ENCODE measurements around the gene LRRC8D. TPM values are rescaled to one million over a fixed set of nuclear protein-coding genes. Genes with fewer than 3 reads are reported as not detected.

LRRC8D gene
- total RNA-seq, 1 donor from 2014 or later = 4.4 TPM

DNA sequence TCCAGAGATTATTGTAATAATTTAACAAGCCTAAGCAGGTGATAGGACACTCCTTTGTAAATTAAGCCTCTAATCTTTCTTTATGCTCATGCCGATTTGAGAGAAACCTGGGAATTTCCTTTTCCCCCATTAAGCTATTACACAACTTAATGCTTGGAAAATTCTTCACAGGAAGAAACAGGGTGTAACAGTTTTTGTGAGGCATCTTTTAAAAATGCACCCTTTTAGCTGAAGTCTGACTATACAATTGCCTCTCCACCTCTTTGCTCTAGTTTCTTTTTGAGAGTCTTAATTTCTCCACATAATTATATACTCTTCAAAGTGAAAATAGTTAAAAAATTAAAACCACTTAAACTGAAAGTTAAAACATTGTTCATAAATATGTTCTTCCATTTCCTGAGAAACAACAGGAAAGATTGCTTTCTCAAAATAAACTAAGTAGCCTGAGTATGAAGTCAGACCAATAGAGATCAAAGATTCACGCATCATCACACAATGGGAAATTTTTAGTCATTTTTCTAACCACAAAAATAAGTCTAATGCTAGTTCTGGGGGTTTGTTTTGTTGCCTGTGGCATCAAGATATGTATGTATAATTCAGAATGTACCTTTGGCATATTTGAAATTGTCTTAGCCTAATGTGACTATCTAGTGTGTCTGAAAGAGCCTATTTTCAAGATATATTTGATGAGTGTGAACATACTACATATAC, 34.7 kb downstream of the LRRC8D start:
- intact Hi-C loops (cut with DNase I) = no loop called here
- Histone ChIP-seq H3K9me3 (no peaks in the 10 kb centered on the region), H3K36me3 (no peaks in the 10 kb centered on the region), H3K27ac (no peak overlapping the region), H3K4me3 (no peak overlapping the region), H3K27me3 (no peaks in the 10 kb centered on the region), H3K4me1 (no peaks in the 10 kb centered on the region)
- DNase-seq (ENCODE audit: extremely low spot score in 2 of 2) = no peak
- no peak for TF ChIP-seq POLR2A (IDR thresholded peaks at IDR 0.05)
- no peak for TF ChIP-seq POLR2AphosphoS5 (IDR thresholded peaks at IDR 0.05; ENCODE audit: insufficient read depth in 1 of 2, low read depth in 1 of 2)
- TF ChIP-seq CTCF (IDR thresholded peaks at IDR 0.05) = no peak

GRCh38 chr1:89863165-89863830, 42.5 kb downstream of the LRRC8D start:
- Histone ChIP-seq H3K27me3 (no peaks in the 10 kb centered on the region), H3K36me3 (no peaks in the 10 kb centered on the region), H3K27ac (no peak overlapping the region), H3K4me1 (no peaks in the 10 kb centered on the region), H3K9me3 (no peaks in the 10 kb centered on the region), H3K4me3 (no peak overlapping the region)
- TF ChIP-seq POLR2AphosphoS5 (IDR thresholded peaks at IDR 0.05; ENCODE audit: insufficient read depth in 1 of 2, low read depth in 1 of 2) (no peak), CTCF (IDR thresholded peaks at IDR 0.05) (no peak), POLR2A (IDR thresholded peaks at IDR 0.05) (no peak)
- no peak for DNase-seq (ENCODE audit: extremely low spot score in 2 of 2)
- intact Hi-C loops (cut with DNase I) = no loop called here

- DNase-seq (ENCODE audit: extremely low spot score in 2 of 2) = no peak
- Histone ChIP-seq H3K9me3 (no peaks in the 10 kb centered on the region), H3K4me1 (no peaks in the 10 kb centered on the region), H3K4me3 (no peak overlapping the region), H3K36me3 (no peaks in the 10 kb centered on the region), H3K27ac (no peak overlapping the region), H3K27me3 (no peaks in the 10 kb centered on the region)
- intact Hi-C loops (cut with DNase I) = no loop called here
- no peak for TF ChIP-seq POLR2AphosphoS5 (IDR thresholded peaks at IDR 0.05; ENCODE audit: insufficient read depth in 1 of 2, low read depth in 1 of 2)
- no peak for TF ChIP-seq CTCF (IDR thresholded peaks at IDR 0.05)
- no peak for TF ChIP-seq POLR2A (IDR thresholded peaks at IDR 0.05)
Measured at GRCh38 chr1:89865498-89866382, 44.9 kb downstream of the LRRC8D start.

GRCh38 chr1:89866568-89866967, 45.7 kb downstream of the LRRC8D start:
- no peaks in the 10 kb centered on the region for H3K36me3 ChIP-seq
- no peaks in the 10 kb centered on the region for H3K9me3 ChIP-seq
- H3K27ac ChIP-seq = no peak overlapping the region
- TF ChIP-seq POLR2AphosphoS5 (IDR thresholded peaks at IDR 0.05; ENCODE audit: insufficient read depth in 1 of 2, low read depth in 1 of 2) (no peak), CTCF (IDR thresholded peaks at IDR 0.05) (no peak), POLR2A (IDR thresholded peaks at IDR 0.05) (no peak)
- H3K4me1 ChIP-seq = no peaks in the 10 kb centered on the region
- no peak overlapping the region for H3K4me3 ChIP-seq
- H3K27me3 ChIP-seq = no peaks in the 10 kb centered on the region
- intact Hi-C loops (cut with DNase I) = no loop called here
- DNase-seq (ENCODE audit: extremely low spot score in 2 of 2) = no peak
